ENCODE data around the gene PBLD. TPM values are rescaled to one million over a fixed set of nuclear protein-coding genes. Genes with fewer than 3 reads are reported as not detected.

Gene PBLD
- total RNA-seq, 3 donors from 2014 or later = 5.9 to 16.2 (median 7.2) TPM

- no peak for DNase-seq (ENCODE audit: low spot score in 2 of 2)
- no peaks in the 10 kb centered on the region for H3K9me3 ChIP-seq
- TF ChIP-seq POLR2AphosphoS5 (IDR thresholded peaks at IDR 0.05) = no peak
- no peak for TF ChIP-seq CTCF (IDR thresholded peaks at IDR 0.05)
- no peak for TF ChIP-seq POLR2A (IDR thresholded peaks at IDR 0.05)
- H3K27me3 ChIP-seq = no peaks in the 10 kb centered on the region
- H3K27ac ChIP-seq = no peak overlapping the region
- H3K36me3 ChIP-seq = no peaks in the 10 kb centered on the region
- H3K4me3 ChIP-seq = peak overlapping the region; percentile 93 to 99 (median 99)
- intact Hi-C loops (cut with DNase I; ENCODE audit: low total_unique reads) = no loop called here
- no peaks in the 10 kb centered on the region for H3K4me1 ChIP-seq
These were observed 2.1 kb upstream of the PBLD start for GRCh38 chr10:68334672-68335467.

GRCh38 chr10:68333440-68334431 is 1.0 kb upstream of the PBLD start:
- peak overlapping the region; percentile 93 to 99 (median 99) for H3K4me3 ChIP-seq
- H3K9me3 ChIP-seq = no peaks in the 10 kb centered on the region
- H3K27ac ChIP-seq = peak overlapping the region; percentile 99 to 100
- intact Hi-C loops (cut with DNase I; ENCODE audit: low total_unique reads) = no loop called here
- no peaks in the 10 kb centered on the region for H3K36me3 ChIP-seq
- no peaks in the 10 kb centered on the region for H3K27me3 ChIP-seq
- TF ChIP-seq POLR2A (IDR thresholded peaks at IDR 0.05) = no peak
- no peak for TF ChIP-seq CTCF (IDR thresholded peaks at IDR 0.05)
- no peak for TF ChIP-seq POLR2AphosphoS5 (IDR thresholded peaks at IDR 0.05)
- H3K4me1 ChIP-seq = peaks cover 0 to 9% of the 10 kb centered on the region in 2 donors
- DNase-seq (ENCODE audit: low spot score in 2 of 2) = no peak

- intact Hi-C loops (cut with DNase I; ENCODE audit: low total_unique reads) = no loop called here
- Histone ChIP-seq H3K36me3 (no peaks in the 10 kb centered on the region), H3K4me3 (peak overlapping the region; percentile 93 to 99 (median 99)), H3K27me3 (no peaks in the 10 kb centered on the region), H3K27ac (peak overlapping the region; percentile 99 to 100), H3K4me1 (peaks cover 0 to 10% of the 10 kb centered on the region in 2 donors), H3K9me3 (no peaks in the 10 kb centered on the region)
- no peak for TF ChIP-seq POLR2A (IDR thresholded peaks at IDR 0.05)
- no peak for TF ChIP-seq POLR2AphosphoS5 (IDR thresholded peaks at IDR 0.05)
- no peak for TF ChIP-seq CTCF (IDR thresholded peaks at IDR 0.05)
- DNase-seq (ENCODE audit: low spot score in 2 of 2) = no peak
These were observed 299 bp upstream of the PBLD start for GRCh38 chr10:68333058-68333395.

GRCh38 chr10:68331455-68332258 is 1.1 kb downstream of the PBLD start, which contains the start of gene HNRNPH3:
Gene HNRNPH3 (plus strand): TSS chr10:68332064. CDS start chr10:68337222, 5,158 bp downstream.
- intact Hi-C loops (cut with DNase I; ENCODE audit: low total_unique reads) = no loop called here
- peak within 1 kb of the TSS; percentile 99 to 100 for H3K27ac ChIP-seq
- H3K4me1 ChIP-seq = peaks cover 0 to 13% of the 10 kb centered on the region in 2 donors
- no peaks in the 10 kb centered on the region for H3K27me3 ChIP-seq
- peak; percentile 96 to 98 for DNase-seq (ENCODE audit: low spot score in 2 of 2)
- TF ChIP-seq CTCF (IDR thresholded peaks at IDR 0.05) = peak in 2 of 3 donors; percentile 6 to 37
- TF ChIP-seq POLR2AphosphoS5 (IDR thresholded peaks at IDR 0.05) = peak; percentile 98 to 100 (median 99)
- peak; percentile 100 for TF ChIP-seq POLR2A (IDR thresholded peaks at IDR 0.05)
- H3K4me3 ChIP-seq = peak within 1 kb of the TSS; percentile 93 to 99 (median 99)
- no peaks in the 10 kb centered on the region for H3K36me3 ChIP-seq
- H3K9me3 ChIP-seq = no peaks in the 10 kb centered on the region
